Sigmoid colon (tissue), 7 donors: ENCODE data around the gene PMP22. TPM values are rescaled to one million over a fixed set of nuclear protein-coding genes. Genes with fewer than 3 reads are reported as not detected.

Source experiments
- DNase-seq: peaks from one replicate; pipeline ENCODE4 v3.0.0-alpha.2; 2019
- H3K27ac ChIP-seq, 4 donors: fragments of 200-600 bp; sonication (generic); one replicate each; pipeline ENCODE4 v1.5.1; 2016 to 2019; ENCODE audit warnings: mild to moderate bottlenecking in 1 of 4
- H3K27me3 ChIP-seq, 3 donors: fragments of 200-600 bp; sonication (generic); one replicate each; pipeline ENCODE4 v1.5.1; 2019; ENCODE audit warnings: mild to moderate bottlenecking in 1 of 3
- H3K36me3 ChIP-seq, 4 donors: fragments of 200-600 bp; sonication (generic); one replicate each; pipeline ENCODE4 v1.5.1; 2016 to 2019
- H3K4me1 ChIP-seq, 4 donors: fragments of 200-600 bp; sonication (generic); one replicate each; pipeline ENCODE4 v1.5.1; 2017 to 2019
- H3K4me3 ChIP-seq, 4 donors: fragments of 200-600 bp; sonication (generic); one replicate each; pipeline ENCODE4 v1.5.1; 2017 to 2019; ENCODE audit warnings: mild to moderate bottlenecking in 2 of 4, moderate library complexity in 1 of 4
- H3K9me3 ChIP-seq, 4 donors: fragments of 200-600 bp in 3 of 4; sonication (generic) in 3 of 4; one replicate each; pipeline versions ENCODE4 v1.5.1 to v1.6.1; 2013 to 2019
- EP300 ChIP-seq, 4 donors: sonication (generic); formaldehyde crosslinking; IDR thresholded peaks; one replicate each; pipeline ENCODE4 v1.6.1; 2017; ENCODE audit warnings: antibody characterized with exemption in 4 of 4
- POLR2A ChIP-seq, 2 donors: fragments of 450-650 bp; IDR thresholded peaks; one replicate each; pipeline ENCODE4 v1.6.1; 2016; ENCODE audit warnings: antibody characterized with exemption in 2 of 2, mild to moderate bottlenecking in 2 of 2, moderate library complexity in 2 of 2
- POLR2AphosphoS5 ChIP-seq, 4 donors: sonication (generic); formaldehyde crosslinking; IDR thresholded peaks; one replicate each; pipeline ENCODE4 v1.6.1; 2017; ENCODE audit warnings: antibody characterized with exemption in 4 of 4
- WGBS, 2 donors: extraction: QIAGEN DNeasy Blood & Tissue Kit; methylation state at CpG; one replicate each; pipeline ENCODE4 v1.1.7; 2013; 5-methylcytosine and 5-hydroxymethylcytosine counted together
- intact Hi-C: fragments of 100-400 bp; cut with DNase I; formaldehyde crosslinking; loops from one replicate; pipeline ENCODE4 v1.15.1; 2023
- polyA plus RNA-seq, 3 donors: library from polyadenylated mRNA; stranded (reverse); fragments of 200-250 nt; gene quantifications; one replicate each; pipeline ENCODE4 v1.2.3, GENCODE V29; 2013
- total RNA-seq, 4 donors: library from RNA; depleted of rRNA; stranded (reverse); fragments of >200 nt; gene quantifications; one replicate each; pipeline ENCODE4 v1.1.0, GENCODE V29; 2016
- TF ChIP-seq, protein P1 (sequence below), 4 experiments: fragments of 450-650 bp in 3 of 4; fragments of 200-600 bp in 1 of 4; IDR thresholded peaks; one replicate each; pipeline ENCODE4 v1.5.1; 2016 to 2019; ENCODE audit warnings: antibody characterized with exemption in 4 of 4, mild to moderate bottlenecking in 3 of 4, moderate library complexity in 2 of 4
- donor health status: healthy with polysubstance abuse.
- donor health status: Bipolar disorder and iron deficiency.
- donor health status: healthy.

PMP22 gene
- total and polyA plus RNA-seq, 7 donors, result 25.2 to 350 (median 125) TPM

GRCh38 chr17:15245054-15245453 lies 20.1 kb downstream of the PMP22 start:
- peak overlapping the region in 3 of 4 donors; percentile 17 to 62 (median 59) for H3K27ac ChIP-seq
- H3K4me1 ChIP-seq, result peaks cover 0 to 75% (median 64%) of the 10 kb centered on the region in 4 donors
- no peaks in the 10 kb centered on the region for H3K9me3 ChIP-seq
- TF ChIP-seq POLR2A (IDR thresholded peaks at IDR 0.05), result no peak
- intact Hi-C loops, result no loop called here
- H3K4me3 ChIP-seq, result no peak overlapping the region
- H3K36me3 ChIP-seq, result peaks cover 5 to 40% (median 17%) of the 10 kb centered on the region in 4 donors
- WGBS, 2 donors, result 78 to 88% methylated on average over 5 of the region's 5 CpGs
- no peaks in the 10 kb centered on the region for H3K27me3 ChIP-seq
- no peak for DNase-seq

GRCh38 chr17:15240644-15241043 lies 24.5 kb downstream of the PMP22 start:
- Histone ChIP-seq H3K4me1 (peaks cover 0 to 65% (median 60%) of the 10 kb centered on the region in 4 donors), H3K27me3 (no peaks in the 10 kb centered on the region), H3K27ac (peak overlapping the region in 1 of 4 donors; percentile 49), H3K9me3 (no peaks in the 10 kb centered on the region), H3K36me3 (peaks cover 25 to 55% (median 49%) of the 10 kb centered on the region in 4 donors), H3K4me3 (no peak overlapping the region)
- TF ChIP-seq, protein P1, sequence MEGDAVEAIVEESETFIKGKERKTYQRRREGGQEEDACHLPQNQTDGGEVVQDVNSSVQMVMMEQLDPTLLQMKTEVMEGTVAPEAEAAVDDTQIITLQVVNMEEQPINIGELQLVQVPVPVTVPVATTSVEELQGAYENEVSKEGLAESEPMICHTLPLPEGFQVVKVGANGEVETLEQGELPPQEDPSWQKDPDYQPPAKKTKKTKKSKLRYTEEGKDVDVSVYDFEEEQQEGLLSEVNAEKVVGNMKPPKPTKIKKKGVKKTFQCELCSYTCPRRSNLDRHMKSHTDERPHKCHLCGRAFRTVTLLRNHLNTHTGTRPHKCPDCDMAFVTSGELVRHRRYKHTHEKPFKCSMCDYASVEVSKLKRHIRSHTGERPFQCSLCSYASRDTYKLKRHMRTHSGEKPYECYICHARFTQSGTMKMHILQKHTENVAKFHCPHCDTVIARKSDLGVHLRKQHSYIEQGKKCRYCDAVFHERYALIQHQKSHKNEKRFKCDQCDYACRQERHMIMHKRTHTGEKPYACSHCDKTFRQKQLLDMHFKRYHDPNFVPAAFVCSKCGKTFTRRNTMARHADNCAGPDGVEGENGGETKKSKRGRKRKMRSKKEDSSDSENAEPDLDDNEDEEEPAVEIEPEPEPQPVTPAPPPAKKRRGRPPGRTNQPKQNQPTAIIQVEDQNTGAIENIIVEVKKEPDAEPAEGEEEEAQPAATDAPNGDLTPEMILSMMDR (IDR thresholded peaks at IDR 0.05), result no peak
- TF ChIP-seq POLR2AphosphoS5 (IDR thresholded peaks at IDR 0.05) (no peak), EP300 (IDR thresholded peaks at IDR 0.05) (no peak), POLR2A (IDR thresholded peaks at IDR 0.05) (no peak)
- intact Hi-C loops, result no loop called here
- DNase-seq, result no peak

DNA sequence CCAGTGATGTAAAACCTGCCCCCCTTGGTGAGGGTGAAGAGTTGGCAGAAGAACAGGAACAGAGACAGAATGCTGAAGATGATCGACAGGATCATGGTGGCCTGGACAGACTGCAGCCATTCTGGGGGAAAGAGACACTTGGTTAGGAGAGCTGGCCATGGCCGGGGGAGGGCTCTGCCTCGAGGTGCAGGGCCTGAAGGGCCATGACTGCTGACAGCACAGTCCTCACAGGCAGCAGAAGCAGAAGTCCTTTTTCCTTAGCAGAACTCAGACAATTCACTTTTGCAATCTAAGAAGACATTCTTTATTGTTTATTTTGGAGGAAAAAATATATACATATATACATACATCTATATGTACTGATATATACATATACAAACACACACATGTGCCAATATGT lies 25.6 kb downstream of the PMP22 start:
- TF ChIP-seq POLR2A (IDR thresholded peaks at IDR 0.05) (no peak), POLR2AphosphoS5 (IDR thresholded peaks at IDR 0.05) (no peak)
- TF ChIP-seq, protein P1 (IDR thresholded peaks at IDR 0.05), result no peak
- intact Hi-C loops, result no loop called here
- 83 to 87% methylated on average over 3 of the region's 3 CpGs for WGBS, 2 donors
- DNase-seq, result no peak
- H3K36me3 ChIP-seq, result peaks cover 29 to 63% (median 56%) of the 10 kb centered on the region in 4 donors
- H3K4me1 ChIP-seq, result peaks cover 0 to 65% (median 56%) of the 10 kb centered on the region in 4 donors
- no peak overlapping the region for H3K4me3 ChIP-seq
- no peaks in the 10 kb centered on the region for H3K9me3 ChIP-seq
- no peak overlapping the region for H3K27ac ChIP-seq
- H3K27me3 ChIP-seq, result no peaks in the 10 kb centered on the region

- Histone ChIP-seq H3K27ac (no peak overlapping the region), H3K9me3 (no peaks in the 10 kb centered on the region), H3K4me3 (no peak overlapping the region), H3K36me3 (peaks cover 34 to 69% (median 62%) of the 10 kb centered on the region in 4 donors), H3K4me1 (peaks cover 0 to 66% (median 62%) of the 10 kb centered on the region in 4 donors), H3K27me3 (no peaks in the 10 kb centered on the region)
- 88 to 90% methylated on average over 3 of the region's 3 CpGs for WGBS, 2 donors
- no peak for DNase-seq
- intact Hi-C loops, result no loop called here
- TF ChIP-seq POLR2AphosphoS5 (IDR thresholded peaks at IDR 0.05), result no peak
- TF ChIP-seq POLR2A (IDR thresholded peaks at IDR 0.05), result no peak
- TF ChIP-seq, protein P1 (IDR thresholded peaks at IDR 0.05), result no peak
- no peak for TF ChIP-seq EP300 (IDR thresholded peaks at IDR 0.05)
These were observed 26.3 kb downstream of the PMP22 start for GRCh38 chr17:15238676-15239422.

DNA sequence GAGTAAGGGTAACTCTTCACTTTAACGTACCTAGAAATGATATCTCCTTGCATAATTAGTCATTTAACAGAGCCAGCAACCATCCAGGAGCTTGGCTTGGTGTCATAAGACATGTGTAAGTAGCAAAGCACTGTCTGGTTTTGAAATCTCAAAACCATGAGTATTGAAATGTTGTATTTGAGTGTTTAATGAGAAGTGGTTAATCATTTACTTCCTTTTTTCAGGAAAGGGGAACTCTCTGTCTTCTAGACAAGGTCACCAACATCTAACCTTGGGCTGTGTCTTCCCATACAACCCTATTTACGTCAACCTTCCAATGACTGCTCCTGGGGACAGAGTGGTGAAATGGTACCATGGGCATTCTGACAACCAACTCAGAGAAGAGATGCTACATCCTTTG lies 27.1 kb downstream of the PMP22 start:
- peaks cover 42 to 77% (median 70%) of the 10 kb centered on the region in 4 donors for H3K36me3 ChIP-seq
- peaks cover 0 to 74% (median 69%) of the 10 kb centered on the region in 4 donors for H3K4me1 ChIP-seq
- no peaks in the 10 kb centered on the region for H3K9me3 ChIP-seq
- TF ChIP-seq, protein P1 (IDR thresholded peaks at IDR 0.05), result no peak
- no peak for TF ChIP-seq POLR2AphosphoS5 (IDR thresholded peaks at IDR 0.05)
- TF ChIP-seq EP300 (IDR thresholded peaks at IDR 0.05), result no peak
- no peak for TF ChIP-seq POLR2A (IDR thresholded peaks at IDR 0.05)
- DNase-seq, result no peak
- no peak overlapping the region for H3K4me3 ChIP-seq
- H3K27ac ChIP-seq, result no peak overlapping the region
- no peaks in the 10 kb centered on the region for H3K27me3 ChIP-seq
- intact Hi-C loops, result no loop called here
- 81 to 89% methylated on average over 2 of the region's 2 CpGs for WGBS, 2 donors
